OCI-LY3 (cell line): Measurements from ENCODE around the gene TRIM13.

ENCODE experiments used
- H2AFZ ChIP-seq: fragments of 200-600, 300-600 bp; shearing (Covaris generic); 2 replicates; pipeline ENCODE4 v1.6.0; 2014; ENCODE audit warnings: antibody characterized with exemption, low read depth, low read length
- H3K27ac ChIP-seq: fragments of 200-600, 300-600 bp; sonication (generic); 2 replicates; pipeline ENCODE4 v1.5.1; 2014; ENCODE audit warnings: mild to moderate bottlenecking, low read length, moderate library complexity, mixed read lengths
- H3K27me3 ChIP-seq: fragments of 200-600, 300-600 bp; sonication (generic); 2 replicates; pipeline ENCODE4 v1.6.1; 2014; ENCODE audit warnings: low read depth, low read length, mixed read lengths
- H3K36me3 ChIP-seq: fragments of 200-600, 300-600 bp; sonication (generic); replicated peaks from 2 replicates; pipeline ENCODE3; 2014; ENCODE audit warnings: low read depth, low read length, mixed read lengths
- H3K4me1 ChIP-seq: fragments of 300-600, 200-600 bp; sonication (generic); 2 replicates; pipeline ENCODE4 v1.6.1; 2014; ENCODE audit warnings: low read length, mixed read lengths
- H3K4me2 ChIP-seq: fragments of 200-600, 300-600 bp; sonication (generic); 2 replicates; pipeline ENCODE4 v1.6.1; 2014; ENCODE audit warnings: low read length, mixed read lengths
- H3K4me3 ChIP-seq: fragments of 300-600, 200-600 bp; sonication (generic); 2 replicates; pipeline ENCODE4 v1.5.1; 2014; ENCODE audit warnings: antibody characterized with exemption, mild to moderate bottlenecking, low read length, moderate library complexity
- H3K79me2 ChIP-seq: fragments of 300-600, 200-600 bp; shearing (Covaris generic); 2 replicates; pipeline ENCODE4 v1.6.1; 2014; ENCODE audit warnings: mild to moderate bottlenecking, low read length, mixed read lengths
- H3K9ac ChIP-seq: fragments of 300-600, 200-600 bp; shearing (Covaris generic); 2 replicates; pipeline ENCODE4 v1.6.0; 2014; ENCODE audit warnings: mild to moderate bottlenecking, low read length, moderate library complexity
- H3K9me3 ChIP-seq: fragments of 200-600, 300-600 bp; shearing (Covaris generic); 2 replicates; pipeline ENCODE4 v1.6.1; 2014; ENCODE audit warnings: low read length, mixed read lengths; ENCODE audit not compliant: insufficient read depth
- H4K20me1 ChIP-seq: fragments of 200-600, 300-600 bp; sonication (generic); 2 replicates; pipeline ENCODE4 v1.6.1; 2016; ENCODE audit warnings: low read length, mixed read lengths; ENCODE audit not compliant: insufficient read depth
- EZH2phosphoT487 ChIP-seq: fragments of 200-600 bp; shearing (Covaris generic); IDR thresholded peaks from 2 replicates; pipeline ENCODE4 v1.6.1; 2018; ENCODE audit warnings: antibody characterized with exemption, mixed run types, low read depth
- TF ChIP-seq, protein P1 (sequence below): fragments of 200-600, 300-600 bp; sonication (generic); IDR thresholded peaks from 2 replicates; pipeline ENCODE4 v1.5.1; 2014; ENCODE audit warnings: antibody characterized with exemption, low read length, low read depth

TRIM13 gene

DNA sequence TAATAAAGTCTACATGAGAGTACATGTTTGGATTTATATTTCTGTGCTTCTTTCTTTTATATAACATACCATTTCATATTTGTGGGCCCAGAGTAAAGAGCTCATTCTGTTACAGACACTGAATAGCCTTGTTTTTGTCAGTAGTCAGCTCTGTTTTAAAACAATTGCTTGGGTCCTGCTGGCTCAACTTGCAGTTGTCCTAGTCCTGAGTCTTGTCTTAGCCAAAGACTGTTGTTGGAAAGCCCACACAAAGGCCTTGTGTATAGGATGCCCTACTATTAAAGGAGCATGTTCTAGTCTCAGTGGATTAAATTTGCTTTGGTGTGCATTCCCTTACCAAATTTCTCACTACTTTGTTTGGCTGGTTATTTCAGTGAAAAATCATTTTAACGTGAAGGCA is 14.6 kb downstream of the TRIM13 start:
- TF ChIP-seq, protein P1, sequence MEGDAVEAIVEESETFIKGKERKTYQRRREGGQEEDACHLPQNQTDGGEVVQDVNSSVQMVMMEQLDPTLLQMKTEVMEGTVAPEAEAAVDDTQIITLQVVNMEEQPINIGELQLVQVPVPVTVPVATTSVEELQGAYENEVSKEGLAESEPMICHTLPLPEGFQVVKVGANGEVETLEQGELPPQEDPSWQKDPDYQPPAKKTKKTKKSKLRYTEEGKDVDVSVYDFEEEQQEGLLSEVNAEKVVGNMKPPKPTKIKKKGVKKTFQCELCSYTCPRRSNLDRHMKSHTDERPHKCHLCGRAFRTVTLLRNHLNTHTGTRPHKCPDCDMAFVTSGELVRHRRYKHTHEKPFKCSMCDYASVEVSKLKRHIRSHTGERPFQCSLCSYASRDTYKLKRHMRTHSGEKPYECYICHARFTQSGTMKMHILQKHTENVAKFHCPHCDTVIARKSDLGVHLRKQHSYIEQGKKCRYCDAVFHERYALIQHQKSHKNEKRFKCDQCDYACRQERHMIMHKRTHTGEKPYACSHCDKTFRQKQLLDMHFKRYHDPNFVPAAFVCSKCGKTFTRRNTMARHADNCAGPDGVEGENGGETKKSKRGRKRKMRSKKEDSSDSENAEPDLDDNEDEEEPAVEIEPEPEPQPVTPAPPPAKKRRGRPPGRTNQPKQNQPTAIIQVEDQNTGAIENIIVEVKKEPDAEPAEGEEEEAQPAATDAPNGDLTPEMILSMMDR = no peak
- no peak for TF ChIP-seq EZH2phosphoT487
- Histone ChIP-seq H3K4me1 (no peaks in the 10 kb centered on the region), H3K79me2 (peaks cover 32% of the 10 kb centered on the region; the same call in 1 of the 2 replicates), H3K27ac (no peak overlapping the region), H3K9ac (no peak overlapping the region), H3K36me3 (peaks cover 58% of the 10 kb centered on the region), H4K20me1 (peaks cover 37% of the 10 kb centered on the region), H2AFZ (no peak overlapping the region), H3K4me3 (no peak overlapping the region), H3K27me3 (no peaks in the 10 kb centered on the region), H3K4me2 (no peak overlapping the region), H3K9me3 (no peaks in the 10 kb centered on the region)

DNA sequence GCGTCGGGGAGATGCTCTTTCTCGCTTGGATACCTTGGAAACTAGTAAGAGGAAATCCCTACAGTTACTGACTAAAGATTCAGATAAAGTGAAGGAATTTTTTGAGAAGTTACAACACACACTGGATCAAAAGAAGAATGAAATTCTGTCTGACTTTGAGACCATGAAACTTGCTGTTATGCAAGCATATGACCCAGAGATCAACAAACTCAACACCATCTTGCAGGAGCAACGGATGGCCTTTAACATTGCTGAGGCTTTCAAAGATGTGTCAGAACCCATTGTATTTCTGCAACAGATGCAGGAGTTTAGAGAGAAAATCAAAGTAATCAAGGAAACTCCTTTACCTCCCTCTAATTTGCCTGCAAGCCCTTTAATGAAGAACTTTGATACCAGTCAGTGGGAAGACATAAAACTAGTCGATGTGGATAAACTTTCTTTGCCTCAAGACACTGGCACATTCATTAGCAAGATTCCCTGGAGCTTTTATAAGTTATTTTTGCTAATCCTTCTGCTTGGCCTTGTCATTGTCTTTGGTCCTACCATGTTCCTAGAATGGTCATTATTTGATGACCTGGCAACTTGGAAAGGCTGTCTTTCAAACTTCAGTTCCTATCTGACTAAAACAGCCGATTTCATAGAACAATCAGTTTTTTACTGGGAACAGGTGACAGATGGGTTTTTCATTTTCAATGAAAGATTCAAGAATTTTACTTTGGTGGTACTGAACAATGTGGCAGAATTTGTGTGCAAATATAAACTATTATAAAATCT is 15.7 kb downstream of the TRIM13 start:
- H3K36me3 ChIP-seq = peaks cover 57% of the 10 kb centered on the region
- no peak overlapping the region for H3K27ac ChIP-seq
- no peaks in the 10 kb centered on the region for H3K27me3 ChIP-seq
- no peaks in the 10 kb centered on the region for H3K4me1 ChIP-seq
- no peak overlapping the region for H2AFZ ChIP-seq
- H3K4me2 ChIP-seq = no peak overlapping the region
- no peak overlapping the region for H3K4me3 ChIP-seq
- peaks cover 26% of the 10 kb centered on the region; the same call in 1 of the 2 replicates for H3K79me2 ChIP-seq
- H4K20me1 ChIP-seq = peaks cover 33% of the 10 kb centered on the region
- H3K9ac ChIP-seq = no peak overlapping the region
- H3K9me3 ChIP-seq = no peaks in the 10 kb centered on the region
- TF ChIP-seq, protein P1 = no peak
- TF ChIP-seq EZH2phosphoT487 = no peak

DNA sequence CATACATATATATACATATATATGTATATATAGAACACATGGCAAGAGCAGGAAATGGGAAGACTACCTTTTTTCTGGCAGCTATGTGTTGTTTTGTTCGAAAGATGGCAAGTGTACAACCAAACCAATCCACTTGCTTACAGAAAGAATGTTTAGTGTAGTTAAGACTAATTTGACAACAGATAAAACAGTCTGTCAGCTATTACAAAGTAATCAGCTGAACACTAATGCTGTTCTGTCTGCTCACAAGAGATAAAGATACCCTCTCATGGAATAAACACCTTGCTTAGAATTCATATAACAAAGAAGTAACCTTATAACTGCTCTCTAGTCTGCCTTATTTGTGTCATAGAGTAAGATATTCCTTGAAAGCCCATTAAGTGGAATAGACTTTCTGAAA is 17.5 kb downstream of the TRIM13 start:
- no peak overlapping the region for H3K4me3 ChIP-seq
- peaks cover 17% of the 10 kb centered on the region; the same call in 1 of the 2 replicates for H3K79me2 ChIP-seq
- no peak overlapping the region for H3K27ac ChIP-seq
- TF ChIP-seq EZH2phosphoT487 = no peak
- TF ChIP-seq, protein P1 = no peak
- H2AFZ ChIP-seq = no peak overlapping the region
- no peaks in the 10 kb centered on the region for H3K4me1 ChIP-seq
- peaks cover 31% of the 10 kb centered on the region for H4K20me1 ChIP-seq
- H3K9me3 ChIP-seq = no peaks in the 10 kb centered on the region
- no peaks in the 10 kb centered on the region for H3K27me3 ChIP-seq
- H3K4me2 ChIP-seq = no peak overlapping the region
- H3K36me3 ChIP-seq = peaks cover 50% of the 10 kb centered on the region
- H3K9ac ChIP-seq = no peak overlapping the region

DNA sequence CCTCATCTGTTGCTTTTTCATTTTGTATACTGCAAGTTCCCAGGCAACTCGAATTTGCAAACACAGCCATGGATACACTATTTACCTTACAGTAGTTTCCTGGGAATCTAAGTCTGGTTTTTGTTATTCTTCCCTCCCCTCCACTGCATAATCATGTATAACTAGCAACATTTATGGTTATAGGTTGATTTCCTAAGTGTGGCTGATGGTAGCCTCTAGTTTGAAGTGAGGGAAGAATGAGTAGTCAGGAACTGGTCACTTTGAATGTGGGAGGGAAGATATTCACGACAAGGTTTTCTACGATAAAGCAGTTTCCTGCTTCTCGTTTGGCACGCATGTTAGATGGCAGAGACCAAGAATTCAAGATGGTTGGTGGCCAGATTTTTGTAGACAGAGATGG is 18.4 kb downstream of the TRIM13 start, which contains the start of gene KCNRG:
KCNRG (plus strand) TSS at position 187 of the 400 bp plus-strand sequence; CDS start at position 237, 50 bp downstream.
- Histone ChIP-seq H4K20me1 (peaks cover 31% of the 10 kb centered on the region), H3K27ac (no peak within 1 kb of the TSS), H3K4me3 (no peak within 1 kb of the TSS), H3K9me3 (no peaks in the 10 kb centered on the region), H2AFZ (no peak within 1 kb of the TSS), H3K9ac (no peak within 1 kb of the TSS), H3K79me2 (peaks cover 17% of the 10 kb centered on the region; the same call in 1 of the 2 replicates), H3K4me1 (no peaks in the 10 kb centered on the region), H3K27me3 (no peaks in the 10 kb centered on the region), H3K4me2 (no peak within 1 kb of the TSS), H3K36me3 (peaks cover 51% of the 10 kb centered on the region)
- TF ChIP-seq, protein P1 = no peak
- TF ChIP-seq EZH2phosphoT487 = no peak
